ENCODE results near the gene RSPO3.

DNA sequence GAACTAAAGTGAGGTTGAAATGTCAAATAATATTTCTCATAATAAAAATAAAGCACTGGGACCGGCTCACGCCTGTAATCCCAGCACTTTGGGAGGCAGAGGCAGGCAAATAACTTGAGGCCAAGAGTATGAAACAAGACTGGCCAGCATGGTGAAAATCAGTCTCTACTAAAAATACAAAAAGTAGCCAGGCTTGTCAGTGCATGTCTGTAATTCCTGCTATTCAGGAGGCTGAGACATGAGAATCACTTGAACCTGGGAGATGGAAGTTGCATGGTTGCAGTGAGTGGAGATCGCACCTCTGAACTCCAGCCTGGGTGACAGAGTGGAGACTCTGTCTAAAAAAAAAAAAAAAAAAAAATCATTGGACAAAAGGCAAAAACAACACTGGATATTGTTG is 38.4 kb upstream of the RSPO3 start:
- TF ChIP-seq GATA3 (IDR thresholded peaks at IDR 0.05; ENCODE audit: low read depth, low read length) (no peak), GATA2 (IDR thresholded peaks at IDR 0.05; ENCODE audit: low read depth, low read length) (no peak)

All from SH-SY5Y (cell line).